ENCODE data around the gene MGAT3.

MGAT3 gene

DNA sequence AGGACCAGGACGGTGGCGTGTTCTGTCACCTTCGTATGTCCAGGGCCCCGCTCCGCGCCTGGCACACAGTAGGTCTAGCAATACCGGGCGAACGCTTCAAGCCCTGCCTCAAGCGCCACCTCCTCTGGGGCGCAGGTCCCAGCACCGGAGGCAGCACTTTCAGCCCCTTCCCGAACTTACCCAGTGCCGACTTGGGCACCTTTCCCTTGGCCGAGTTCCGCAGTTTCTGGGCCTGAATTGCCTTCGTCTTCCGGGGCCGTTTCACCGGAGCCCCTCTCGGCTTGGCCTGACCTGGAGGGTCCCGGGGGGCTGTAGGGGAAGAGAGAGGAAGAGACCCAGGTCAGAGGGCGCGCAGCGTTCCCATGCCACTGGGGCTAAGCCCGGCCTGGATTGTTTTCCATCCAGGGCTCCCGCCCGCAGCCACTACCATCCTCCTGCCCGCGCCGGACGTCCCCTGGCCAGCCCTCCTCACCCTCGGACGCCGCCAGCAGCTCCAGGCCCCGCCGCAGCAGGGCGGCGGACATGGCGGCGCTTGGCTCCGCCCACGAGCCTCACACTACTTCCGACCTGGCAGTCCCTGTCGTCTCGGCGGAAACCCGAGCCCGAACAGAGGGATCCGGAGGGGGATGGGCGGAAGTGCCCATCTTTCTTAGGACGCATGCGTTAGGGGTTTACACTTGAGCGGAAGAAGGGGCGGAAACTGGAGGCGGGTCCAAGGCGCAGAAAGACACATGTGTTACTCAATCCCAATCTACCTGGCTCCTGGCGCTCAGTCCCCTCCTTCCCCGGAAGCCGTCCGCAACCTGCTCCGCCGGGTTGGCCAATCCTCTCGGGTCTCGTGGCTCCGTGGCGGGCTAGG is 75.6 kb downstream of the MGAT3 start, which contains the start of gene RPS19BP1:
TSS of gene RPS19BP1 (minus strand) at position 534 of the 859 bp plus-strand sequence. CDS start at position 524, 10 bp downstream.
- peak; percentile 89 to 99 for DNase-seq (ENCODE audit: low read depth in 1 of 2, low spot score in 1 of 2)
- TF ChIP-seq JUND (IDR thresholded peaks at IDR 0.05; ENCODE audit: low read depth), result no peak
- in situ Hi-C loops (cut with HindIII; ENCODE audit: low pct_unique_long_range_greater_than_20kb, low sequenced_read_pairs), result no loop called here

DNA sequence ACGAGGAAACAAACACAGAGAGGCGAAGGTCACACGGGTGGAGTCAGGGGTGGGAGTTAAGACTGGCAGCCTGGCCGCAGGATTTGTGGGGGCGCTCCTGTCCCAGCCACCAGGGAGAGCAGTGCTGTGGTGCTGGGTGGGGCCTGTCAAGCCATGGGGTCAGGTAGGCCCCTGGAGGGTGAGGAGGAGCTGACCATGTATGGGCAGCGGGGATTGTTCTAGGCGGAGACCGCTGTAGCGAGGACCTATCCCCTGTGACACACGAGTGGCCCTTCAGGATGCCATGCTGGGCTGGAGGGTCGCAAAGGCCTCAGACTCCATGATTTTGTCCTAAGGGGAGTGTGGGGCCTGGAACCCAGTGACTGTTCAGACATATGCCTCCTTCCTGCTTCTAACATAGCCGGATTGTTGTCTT is 77.3 kb downstream of the MGAT3 start:
- in situ Hi-C loops (cut with HindIII; ENCODE audit: low pct_unique_long_range_greater_than_20kb, low sequenced_read_pairs), result no loop called here
- TF ChIP-seq JUND (IDR thresholded peaks at IDR 0.05; ENCODE audit: low read depth), result no peak
- no peak for DNase-seq (ENCODE audit: low read depth in 1 of 2, low spot score in 1 of 2)

DNA sequence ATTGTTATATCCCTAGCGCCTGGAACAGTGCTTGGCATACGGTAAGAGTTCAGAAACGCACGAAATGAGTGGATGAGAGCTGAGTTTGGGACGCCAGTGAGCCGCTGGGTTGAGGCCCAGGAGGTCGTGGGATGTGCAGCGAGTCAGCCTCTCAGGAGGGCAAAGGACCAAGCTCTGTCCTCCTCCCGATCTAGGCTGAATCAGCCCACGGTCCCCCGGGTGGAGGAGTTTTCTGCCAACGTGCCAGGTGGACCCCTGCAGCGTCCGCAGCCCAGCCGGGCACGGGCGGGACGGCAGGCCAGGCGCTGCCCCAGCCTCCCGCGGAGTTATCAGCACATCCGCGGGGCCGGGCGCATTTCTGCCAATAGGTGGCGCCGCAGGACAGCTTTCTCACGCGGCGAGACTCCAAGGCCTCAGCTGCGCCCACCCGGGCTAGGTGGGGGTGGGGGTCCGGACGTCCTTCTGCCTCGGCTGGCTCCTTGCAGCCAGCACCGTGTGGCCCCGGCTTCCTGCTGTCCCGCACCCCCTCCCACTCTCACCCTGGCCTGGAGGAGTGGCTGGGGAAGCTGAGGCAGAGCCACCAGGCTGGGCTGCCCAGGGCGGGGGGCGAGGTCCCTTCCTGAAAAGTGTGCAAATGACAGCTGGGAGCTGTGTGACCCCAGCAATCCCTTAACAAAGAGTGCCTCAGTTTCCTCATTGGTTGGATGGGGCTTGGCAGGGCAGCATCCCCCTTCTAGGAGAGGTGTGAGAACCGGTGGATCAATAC is 78.0 kb downstream of the MGAT3 start:
- no peak for TF ChIP-seq JUND (IDR thresholded peaks at IDR 0.05; ENCODE audit: low read depth)
- in situ Hi-C loops (cut with HindIII; ENCODE audit: low pct_unique_long_range_greater_than_20kb, low sequenced_read_pairs), result no loop called here
- peak in 1 of 2 experiments; percentile 69 for DNase-seq (ENCODE audit: low read depth in 1 of 2, low spot score in 1 of 2)

DNA sequence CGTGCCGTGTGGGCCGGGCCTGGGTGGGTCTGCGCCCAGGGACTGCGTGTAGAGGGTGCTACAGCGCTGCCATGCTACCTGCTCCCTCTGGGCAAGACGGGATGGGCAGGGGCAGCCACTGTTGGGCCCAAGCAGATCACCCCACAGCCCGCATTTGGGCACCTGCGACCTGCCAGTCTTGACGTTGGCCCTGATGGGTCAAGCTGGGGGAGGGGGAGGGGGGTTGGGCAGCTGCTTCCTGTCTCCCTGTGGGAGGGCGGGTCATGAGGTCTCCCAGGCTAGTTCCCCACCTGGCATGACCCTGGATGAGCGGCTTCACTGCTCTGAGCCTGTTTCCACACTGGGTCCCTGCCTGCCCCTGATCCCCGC is 78.5 kb downstream of the MGAT3 start:
- DNase-seq (ENCODE audit: low read depth in 1 of 2, low spot score in 1 of 2), result no peak
- TF ChIP-seq JUND (IDR thresholded peaks at IDR 0.05; ENCODE audit: low read depth), result no peak
- in situ Hi-C loops (cut with HindIII; ENCODE audit: low pct_unique_long_range_greater_than_20kb, low sequenced_read_pairs), result no loop called here

DNA sequence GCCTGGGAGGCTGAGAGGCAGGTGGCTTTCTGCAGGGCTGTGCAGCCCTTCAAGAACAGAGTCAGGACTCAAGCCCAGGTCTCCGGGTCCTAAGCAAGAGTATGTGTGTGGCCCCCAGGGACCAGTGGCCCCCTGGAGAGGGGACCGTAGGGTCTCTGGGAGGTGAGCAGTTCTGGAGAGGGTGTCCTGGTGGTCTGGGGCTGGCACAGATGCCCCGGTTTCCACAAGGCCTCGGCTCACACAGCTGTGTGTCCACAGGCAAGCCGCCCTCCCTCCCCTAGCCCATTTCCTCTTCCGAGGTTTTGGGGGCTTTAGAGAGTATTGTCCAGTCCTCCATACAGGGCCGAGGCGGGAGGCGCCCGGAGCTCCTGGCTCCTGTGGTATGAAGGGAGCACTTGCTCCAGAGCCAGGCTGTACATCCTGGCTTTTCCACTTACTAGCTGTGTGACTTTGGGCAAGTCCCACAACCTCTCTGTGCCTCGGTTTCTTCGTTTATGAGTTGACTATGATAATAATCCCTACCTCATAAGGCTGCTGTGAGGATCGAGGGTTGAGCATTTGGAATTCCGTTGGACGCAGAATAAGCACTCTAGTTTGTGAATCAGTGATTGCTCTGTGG is 79.1 kb downstream of the MGAT3 start:
- in situ Hi-C loops (cut with HindIII; ENCODE audit: low pct_unique_long_range_greater_than_20kb, low sequenced_read_pairs), result no loop called here
- no peak for DNase-seq (ENCODE audit: low read depth in 1 of 2, low spot score in 1 of 2)
- TF ChIP-seq JUND (IDR thresholded peaks at IDR 0.05; ENCODE audit: low read depth), result no peak

DNA sequence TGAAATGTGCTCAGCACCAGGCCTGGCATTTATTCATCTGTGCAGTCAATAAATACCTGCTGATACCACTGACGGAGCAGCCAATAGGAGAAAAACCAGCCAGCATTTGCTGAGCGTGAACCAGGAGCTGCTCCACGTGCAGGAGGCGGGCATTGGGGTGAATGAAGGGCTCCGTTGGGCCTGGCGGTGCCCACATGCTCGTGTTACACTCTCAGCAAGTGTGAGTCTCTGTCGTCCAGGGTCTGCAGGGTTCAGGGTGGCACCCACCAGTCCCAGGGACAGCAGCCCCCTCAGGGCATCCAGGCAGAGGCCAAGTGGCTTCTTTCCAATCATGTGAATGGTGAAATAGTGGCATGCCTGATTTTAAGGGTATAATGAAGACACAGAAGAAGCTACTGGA is 79.9 kb downstream of the MGAT3 start:
- in situ Hi-C loops (cut with HindIII; ENCODE audit: low pct_unique_long_range_greater_than_20kb, low sequenced_read_pairs), result no loop called here
- DNase-seq (ENCODE audit: low read depth in 1 of 2, low spot score in 1 of 2), result no peak
- no peak for TF ChIP-seq JUND (IDR thresholded peaks at IDR 0.05; ENCODE audit: low read depth)

DNA sequence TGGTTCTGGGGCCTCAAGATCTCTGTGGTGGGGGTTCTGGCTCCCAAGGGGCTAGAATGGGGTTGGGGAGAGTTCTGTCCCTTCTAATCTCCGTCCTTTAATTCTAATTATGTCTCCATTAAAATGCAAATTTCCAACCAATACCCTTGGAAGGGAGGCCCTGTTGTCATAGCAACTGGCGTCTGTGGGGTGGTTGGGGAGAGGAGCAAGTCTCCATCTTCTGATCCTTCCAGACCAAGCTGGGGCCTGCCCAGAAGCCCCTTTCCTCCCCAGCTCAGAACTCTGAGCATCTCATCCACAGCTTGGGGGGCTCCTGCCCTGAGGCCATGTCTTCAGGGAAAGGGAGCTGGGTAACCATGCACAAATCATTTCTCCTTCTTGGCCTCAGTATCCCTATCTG is 81.2 kb downstream of the MGAT3 start:
- in situ Hi-C loops (cut with HindIII; ENCODE audit: low pct_unique_long_range_greater_than_20kb, low sequenced_read_pairs), result no loop called here

More for the DNA sequence above, 81.2 kb downstream of the MGAT3 start:
- DNase-seq (ENCODE audit: low read depth in 1 of 2, low spot score in 1 of 2), result no peak
- no peak for TF ChIP-seq JUND (IDR thresholded peaks at IDR 0.05; ENCODE audit: low read depth)

Measured in T47D (cell line).